ENCODE data around the gene SULF2. TPM values are rescaled to one million over a fixed set of nuclear protein-coding genes. Genes with fewer than 3 reads are reported as not detected.

Gene SULF2
- total and polyA plus RNA-seq, 2 of the 13 experiments (the other 11 are each of a cell fraction or from before 2014, with no cell fraction given): 7.2 to 50.9 TPM

GRCh38 chr20:47701612-47702011, 83.7 kb downstream of the SULF2 start (continued):
- TF ChIP-seq SP1 (IDR thresholded peaks at IDR 0.05) (no peak), SP1 (CRISPR knock-in tag; IDR thresholded peaks at IDR 0.05) (no peak), MED8 (CRISPR knock-in tag; IDR thresholded peaks at IDR 0.05; ENCODE audit: insufficient replicate concordance) (no peak), ZNF605 (CRISPR knock-in tag; IDR thresholded peaks at IDR 0.05) (no peak), RFX5 (IDR thresholded peaks at IDR 0.05; ENCODE audit: low read depth, low read length) (no peak), NFYC (CRISPR knock-in tag; IDR thresholded peaks at IDR 0.05) (no peak), ZNF17 (CRISPR knock-in tag; IDR thresholded peaks at IDR 0.05) (no peak), ZNF569 (CRISPR knock-in tag; IDR thresholded peaks at IDR 0.05; ENCODE audit: borderline replicate concordance) (no peak), NFIC (IDR thresholded peaks at IDR 0.05; ENCODE audit: low read length) (no peak)

DNA sequence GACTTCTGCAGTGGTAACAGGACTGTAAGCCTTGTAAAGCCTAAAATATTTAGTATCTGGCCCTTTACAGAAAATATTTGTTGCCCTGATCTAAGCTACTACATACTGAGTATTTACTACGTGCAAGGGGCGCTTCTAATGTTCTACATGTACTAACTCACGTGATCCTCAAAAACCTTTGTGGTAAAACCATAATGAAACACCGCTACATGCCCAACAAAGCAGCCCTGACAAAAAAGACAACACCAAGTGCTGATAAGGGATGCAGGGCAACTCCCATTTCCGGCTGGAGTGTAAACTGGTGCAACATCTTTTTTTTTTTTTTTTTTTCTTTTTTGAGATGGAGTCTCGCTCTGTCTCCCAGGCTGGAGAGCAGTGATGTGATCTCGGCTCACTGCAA, 85.0 kb downstream of the SULF2 start:
- FAIRE-seq: no peak
- ChIA-PET POLR2A (no interaction called here), CTCF (ENCODE audit: low intra/inter-chr PET ratio, low total read pairs) (no interaction called here)
- BruUV-seq (replicated peaks): no TSS peak
- H3K79me2 ChIP-seq (ENCODE audit: insufficient read depth, low read length): no peaks in the 10 kb centered on the region
- in situ Hi-C loops (cut with HindIII; ENCODE audit: extremely low pct_ligation_motif_present, low pct_unique_long_range_greater_than_20kb): no loop called here
- WGBS (ENCODE audit: low lambda C conversion rate): 79% methylated on average over 7 of the region's 7 CpGs
- H2AFZ ChIP-seq (ENCODE audit: low read length): no peak overlapping the region
- ATAC-seq: no peak
- H3K27me3 ChIP-seq (ENCODE audit: control insufficient read depth in 1 of 2, insufficient read depth in 2 of 2, low read length in 2 of 2): no peaks in the 10 kb centered on the region
- H3K36me3 ChIP-seq (replicated peaks in 1 of 2; ENCODE audit: control insufficient read depth in 1 of 2, insufficient read depth in 2 of 2, low read length in 2 of 2): peaks cover 0 to 4% of the 10 kb centered on the region in 2 experiments; a peak in 2 of 5 replicates
- no peak overlapping the region for H3K27ac ChIP-seq (ENCODE audit: extremely low read length, insufficient read depth, low read length)
- H4K20me1 ChIP-seq (ENCODE audit: insufficient read depth, low read length): no peaks in the 10 kb centered on the region
- TF ChIP-seq MAFG (CRISPR knock-in tag; IDR thresholded peaks at IDR 0.05) (no peak), ZNF543 (CRISPR knock-in tag; IDR thresholded peaks at IDR 0.05) (no peak), ZNF839 (CRISPR knock-in tag; IDR thresholded peaks at IDR 0.05; ENCODE audit: borderline replicate concordance) (no peak), ZNF709 (CRISPR knock-in tag; IDR thresholded peaks at IDR 0.05) (no peak), ZMYM4 (CRISPR knock-in tag; IDR thresholded peaks at IDR 0.05) (no peak), ZNF432 (CRISPR knock-in tag; IDR thresholded peaks at IDR 0.05; ENCODE audit: borderline replicate concordance) (no peak), ZNF7 (CRISPR knock-in tag; IDR thresholded peaks at IDR 0.05) (peak; percentile 50; the same call in 1 of the 2 replicates)
- no peak overlapping the region for H3K4me2 ChIP-seq (ENCODE audit: low read depth, low read length)
- DNase-seq (ENCODE audit: low spot score): no peak
- H3K4me3 ChIP-seq (replicated peaks in 1 of 3; ENCODE audit: insufficient read depth in 1 of 3, low read depth in 2 of 3, low read length in 3 of 3): no peak overlapping the region
- no peak overlapping the region for H3K9ac ChIP-seq (ENCODE audit: insufficient read depth, low read depth, low read length)
- intact Hi-C loops (cut with micrococcal nuclease; ENCODE audit: unreplicated experiment): no loop called here
- no peaks in the 10 kb centered on the region for H3K9me3 ChIP-seq (ENCODE audit: low read length)
- no peaks in the 10 kb centered on the region for H3K4me1 ChIP-seq (ENCODE audit: insufficient read depth, low read length)

Data from HepG2 (cell line).